Fibroblast of the aortic adventitia (primary cell): ENCODE measurements around the gene NRG2. TPM values are rescaled to one million over a fixed set of nuclear protein-coding genes. Genes with fewer than 3 reads are reported as not detected.
A peak's percentile ranks its signal among the peaks of the same experiment; 100 is the strongest.

ENCODE experiments used
- DNase-seq: peaks from one replicate; pipeline ENCODE4 v3.0.0-alpha.2; 2010; ENCODE audit warnings: low read depth
- H3K4me3 ChIP-seq: 2 replicates; pipeline ENCODE4 v1.5.1; 2011; ENCODE audit warnings: low read depth, mild to moderate bottlenecking, control low read depth, low read length, moderate library complexity
- total RNA-seq: library from RNA; depleted of rRNA; stranded (reverse); fragments of >200 nt; gene quantifications from 2 replicates; pipeline ENCODE4 v1.2.3, GENCODE V29; 2012; ENCODE audit warnings: low replicate concordance
- TF ChIP-seq, protein P1 (sequence below): IDR thresholded peaks from 2 replicates; pipeline ENCODE4 v1.5.1; 2011; ENCODE audit warnings: mild to moderate bottlenecking, low read length, control low read depth, inconsistent platforms; ENCODE audit not compliant: insufficient read depth

The NRG2 gene
- total RNA-seq, 1 donor, result 0.36 TPM

DNA sequence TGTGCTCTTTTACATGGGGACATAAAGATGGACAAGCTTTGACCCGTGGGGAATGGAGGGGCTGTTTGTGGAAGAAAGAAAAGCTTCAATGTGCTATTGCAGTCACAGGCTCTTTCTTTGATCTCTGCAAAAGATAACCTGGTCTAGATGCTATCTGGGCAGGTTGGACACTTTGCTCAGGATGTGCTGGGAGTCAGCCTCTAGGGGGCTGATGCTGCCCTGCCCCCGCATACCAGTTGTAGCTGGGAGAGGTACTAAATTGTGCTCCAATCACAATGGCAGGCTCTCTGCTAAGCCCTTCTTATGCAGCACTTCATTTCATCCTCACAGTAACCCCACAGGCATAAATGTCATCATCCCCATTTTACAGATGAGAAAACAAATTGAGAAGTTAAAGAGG is 180.3 kb downstream of the NRG2 start:
- H3K4me3 ChIP-seq, result no peak overlapping the region
- TF ChIP-seq, protein P1, sequence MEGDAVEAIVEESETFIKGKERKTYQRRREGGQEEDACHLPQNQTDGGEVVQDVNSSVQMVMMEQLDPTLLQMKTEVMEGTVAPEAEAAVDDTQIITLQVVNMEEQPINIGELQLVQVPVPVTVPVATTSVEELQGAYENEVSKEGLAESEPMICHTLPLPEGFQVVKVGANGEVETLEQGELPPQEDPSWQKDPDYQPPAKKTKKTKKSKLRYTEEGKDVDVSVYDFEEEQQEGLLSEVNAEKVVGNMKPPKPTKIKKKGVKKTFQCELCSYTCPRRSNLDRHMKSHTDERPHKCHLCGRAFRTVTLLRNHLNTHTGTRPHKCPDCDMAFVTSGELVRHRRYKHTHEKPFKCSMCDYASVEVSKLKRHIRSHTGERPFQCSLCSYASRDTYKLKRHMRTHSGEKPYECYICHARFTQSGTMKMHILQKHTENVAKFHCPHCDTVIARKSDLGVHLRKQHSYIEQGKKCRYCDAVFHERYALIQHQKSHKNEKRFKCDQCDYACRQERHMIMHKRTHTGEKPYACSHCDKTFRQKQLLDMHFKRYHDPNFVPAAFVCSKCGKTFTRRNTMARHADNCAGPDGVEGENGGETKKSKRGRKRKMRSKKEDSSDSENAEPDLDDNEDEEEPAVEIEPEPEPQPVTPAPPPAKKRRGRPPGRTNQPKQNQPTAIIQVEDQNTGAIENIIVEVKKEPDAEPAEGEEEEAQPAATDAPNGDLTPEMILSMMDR, result peak; percentile 15
- DNase-seq, result no peak

DNA sequence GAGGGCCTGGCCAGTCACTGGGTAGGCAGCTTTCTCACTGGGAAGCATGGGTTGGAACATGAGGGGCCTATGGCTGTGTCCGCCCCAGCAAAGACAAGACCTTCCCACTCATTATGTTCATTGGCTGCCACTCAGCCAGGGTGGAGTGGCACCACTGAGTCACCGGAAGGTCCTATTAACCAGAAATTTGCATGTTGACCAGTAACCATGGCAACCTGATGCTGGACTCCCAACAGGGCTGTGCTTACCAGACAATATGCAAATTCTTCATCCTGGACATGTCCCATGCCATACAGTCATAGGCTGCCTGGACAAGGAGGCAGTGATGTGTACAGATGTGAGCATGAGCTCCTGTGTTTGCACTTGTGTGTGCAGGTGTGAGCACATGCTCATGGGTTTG is 180.8 kb downstream of the NRG2 start:
- DNase-seq, result peak; percentile 20
- H3K4me3 ChIP-seq, result no peak overlapping the region
- TF ChIP-seq, protein P1, result no peak

DNA sequence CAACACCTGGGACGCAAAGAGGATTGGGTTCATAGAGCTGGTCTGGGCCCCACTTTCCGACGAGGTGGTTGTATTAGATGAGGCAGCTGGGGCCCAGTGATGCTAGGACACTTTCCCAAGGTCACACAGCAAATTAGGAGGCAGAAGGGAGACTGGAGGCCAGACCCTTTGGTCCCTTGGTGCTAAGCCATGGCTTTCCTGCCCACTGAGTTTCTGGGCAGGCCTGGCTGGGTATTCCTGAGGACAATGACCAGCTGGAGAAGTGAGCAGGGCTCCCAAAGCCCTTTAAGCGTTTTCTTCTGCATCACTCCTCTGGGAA is 181.3 kb downstream of the NRG2 start:
- TF ChIP-seq, protein P1, result no peak
- no peak for DNase-seq
- H3K4me3 ChIP-seq, result no peak overlapping the region

DNA sequence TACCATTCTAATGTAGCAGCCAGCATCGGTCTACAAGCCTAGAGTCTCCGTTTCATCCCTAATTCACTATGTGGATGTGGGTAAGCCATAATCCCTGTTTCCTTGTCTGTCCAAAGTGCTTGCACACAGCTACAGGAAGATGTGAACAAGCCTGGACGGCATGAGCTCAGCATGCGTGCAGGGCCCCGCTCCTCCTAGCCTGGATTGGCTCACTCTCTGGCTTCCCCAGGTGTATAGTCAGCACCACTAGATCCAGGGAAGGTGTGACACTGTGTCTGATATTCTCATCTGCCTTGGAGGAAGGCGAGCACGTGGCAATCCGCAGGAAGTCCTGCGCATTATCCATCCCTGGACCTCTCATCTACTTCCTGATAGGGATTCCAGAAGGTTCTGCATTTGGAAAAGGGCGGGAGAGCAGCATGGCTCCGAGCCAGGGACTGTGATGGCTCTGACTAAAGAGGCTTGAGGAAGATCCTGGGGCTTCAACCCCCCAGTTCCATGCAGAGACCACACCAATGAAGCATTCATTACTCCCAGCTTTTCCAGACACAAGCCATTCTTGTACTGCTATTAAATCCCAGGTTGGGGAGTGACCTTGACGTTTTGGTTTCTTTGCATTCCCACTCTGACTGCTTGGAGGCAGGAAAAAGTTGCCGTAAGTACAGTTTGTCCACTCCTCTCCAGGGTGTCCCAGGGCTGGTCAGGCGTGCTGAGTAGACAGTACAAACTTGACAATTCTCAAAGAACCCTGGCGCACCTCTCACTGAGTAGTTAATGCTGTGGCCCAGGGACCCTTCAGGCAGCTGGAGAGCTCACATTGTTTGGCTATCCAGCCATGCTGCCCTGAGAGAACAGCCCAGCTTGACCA is 181.8 kb downstream of the NRG2 start:
- TF ChIP-seq, protein P1, result no peak
- no peak overlapping the region for H3K4me3 ChIP-seq
- no peak for DNase-seq

DNA sequence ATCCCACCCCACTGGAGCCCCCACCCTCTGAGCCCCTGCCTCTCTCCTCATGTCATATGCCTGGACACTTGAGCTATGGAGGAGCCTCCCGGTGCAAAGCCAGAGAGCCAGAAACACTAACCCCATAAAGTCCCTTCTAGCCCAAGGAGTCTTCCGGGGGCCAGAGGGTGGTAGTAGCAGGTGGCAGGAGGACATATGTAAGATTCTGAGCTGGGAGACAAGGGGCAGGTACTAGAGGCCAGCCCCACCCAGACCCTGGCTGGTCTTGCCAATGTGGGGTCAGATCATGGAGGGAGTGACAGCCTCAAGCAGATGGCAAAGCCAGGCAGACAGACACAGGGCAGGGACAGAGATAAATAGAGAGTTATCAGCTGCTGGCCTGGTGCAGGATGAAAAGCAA is 184.1 kb downstream of the NRG2 start:
- no peak overlapping the region for H3K4me3 ChIP-seq
- DNase-seq, result no peak
- TF ChIP-seq, protein P1, result no peak

DNA sequence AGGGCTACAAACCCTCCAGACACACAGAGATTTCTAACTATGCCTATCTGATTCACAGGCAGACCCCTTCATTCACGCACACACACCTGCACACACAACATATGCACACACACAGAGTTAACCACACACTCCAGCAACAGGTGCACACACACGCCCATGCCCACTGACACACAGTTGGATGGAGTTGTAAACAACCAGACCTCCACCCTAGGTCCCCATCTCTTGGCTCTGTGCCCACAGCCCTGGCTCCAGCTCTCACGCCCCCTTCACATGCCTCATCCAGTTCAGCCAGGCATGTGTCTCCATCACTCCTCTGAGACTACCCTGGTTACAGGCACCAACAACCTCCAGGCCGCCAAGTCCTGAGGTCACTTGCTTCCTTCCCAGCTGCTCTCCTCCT is 186.4 kb downstream of the NRG2 start:
- DNase-seq, result no peak
- no peak overlapping the region for H3K4me3 ChIP-seq
- TF ChIP-seq, protein P1, result no peak
